GM13977 (cell line): ENCODE measurements around the gene RNLS.

Experiments
- DNase-seq: peaks from one replicate; pipeline ENCODE4 v3.0.0; 2012; ENCODE audit warnings: low spot score
- in situ Hi-C: fragments of 300-500 bp; cut with MboI; formaldehyde crosslinking; loops from one replicate; pipeline ENCODE4 v1.12.0; 2022; ENCODE audit warnings: low sequenced_read_pairs, low pct_unique_long_range_greater_than_20kb, mixed read lengths, inconsistent platforms; ENCODE audit not compliant: unreplicated experiment
- TF ChIP-seq, protein P1 (sequence below): IDR thresholded peaks from 2 replicates; pipeline ENCODE4 v1.5.1; 2012; ENCODE audit warnings: mild to moderate bottlenecking, control low read depth; ENCODE audit not compliant: insufficient read depth; ENCODE audit errors: extremely low read depth, missing control alignments

RNLS gene

DNA sequence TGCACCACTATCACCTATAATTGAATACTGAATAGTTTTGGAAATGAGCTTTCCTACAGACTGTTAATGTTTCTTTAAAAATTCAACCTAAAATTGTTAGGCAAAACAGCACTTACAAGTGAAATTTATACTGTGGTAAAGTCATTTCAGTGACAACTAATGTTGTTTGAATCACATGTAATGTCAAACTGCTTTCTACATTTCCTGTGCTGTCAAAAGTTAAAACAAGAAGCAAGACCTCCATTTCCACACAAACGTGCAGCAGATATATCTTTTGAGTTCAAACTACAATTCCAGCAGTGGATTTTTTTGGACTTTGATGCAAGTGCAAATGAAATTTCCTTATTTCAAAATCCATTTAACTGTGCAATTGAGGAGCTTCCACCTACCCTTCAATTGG is 199.8 kb downstream of the RNLS start:
- no peak for DNase-seq
- TF ChIP-seq, protein P1, sequence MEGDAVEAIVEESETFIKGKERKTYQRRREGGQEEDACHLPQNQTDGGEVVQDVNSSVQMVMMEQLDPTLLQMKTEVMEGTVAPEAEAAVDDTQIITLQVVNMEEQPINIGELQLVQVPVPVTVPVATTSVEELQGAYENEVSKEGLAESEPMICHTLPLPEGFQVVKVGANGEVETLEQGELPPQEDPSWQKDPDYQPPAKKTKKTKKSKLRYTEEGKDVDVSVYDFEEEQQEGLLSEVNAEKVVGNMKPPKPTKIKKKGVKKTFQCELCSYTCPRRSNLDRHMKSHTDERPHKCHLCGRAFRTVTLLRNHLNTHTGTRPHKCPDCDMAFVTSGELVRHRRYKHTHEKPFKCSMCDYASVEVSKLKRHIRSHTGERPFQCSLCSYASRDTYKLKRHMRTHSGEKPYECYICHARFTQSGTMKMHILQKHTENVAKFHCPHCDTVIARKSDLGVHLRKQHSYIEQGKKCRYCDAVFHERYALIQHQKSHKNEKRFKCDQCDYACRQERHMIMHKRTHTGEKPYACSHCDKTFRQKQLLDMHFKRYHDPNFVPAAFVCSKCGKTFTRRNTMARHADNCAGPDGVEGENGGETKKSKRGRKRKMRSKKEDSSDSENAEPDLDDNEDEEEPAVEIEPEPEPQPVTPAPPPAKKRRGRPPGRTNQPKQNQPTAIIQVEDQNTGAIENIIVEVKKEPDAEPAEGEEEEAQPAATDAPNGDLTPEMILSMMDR: no peak
- in situ Hi-C loops: loop anchor here (10.0 kb wide), 1 partner anchor 278 kb away; no protein-coding TSS in a partner anchor

DNA sequence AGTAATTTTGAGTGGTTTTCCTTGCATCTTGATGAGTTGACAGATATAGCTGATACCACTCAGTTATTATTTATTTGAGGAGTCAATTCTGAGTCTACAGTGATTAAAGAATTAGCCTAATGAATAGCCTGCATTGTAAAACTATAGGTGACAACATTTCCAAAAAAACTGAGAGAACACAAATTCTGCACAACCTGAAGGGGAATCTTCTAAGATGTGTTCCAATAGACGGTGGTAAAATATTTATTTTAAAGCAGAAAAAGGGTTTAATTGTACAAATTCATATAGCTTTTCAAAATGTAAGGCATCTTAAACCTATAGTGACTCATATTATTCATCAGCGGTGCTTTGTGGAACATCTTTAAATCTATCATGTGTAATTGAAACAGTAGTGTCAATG is 200.4 kb downstream of the RNLS start:
- in situ Hi-C loops: loop anchor here (10.0 kb wide), 1 partner anchor 278 kb away; no protein-coding TSS in a partner anchor
- TF ChIP-seq, protein P1: no peak
- no peak for DNase-seq

DNA sequence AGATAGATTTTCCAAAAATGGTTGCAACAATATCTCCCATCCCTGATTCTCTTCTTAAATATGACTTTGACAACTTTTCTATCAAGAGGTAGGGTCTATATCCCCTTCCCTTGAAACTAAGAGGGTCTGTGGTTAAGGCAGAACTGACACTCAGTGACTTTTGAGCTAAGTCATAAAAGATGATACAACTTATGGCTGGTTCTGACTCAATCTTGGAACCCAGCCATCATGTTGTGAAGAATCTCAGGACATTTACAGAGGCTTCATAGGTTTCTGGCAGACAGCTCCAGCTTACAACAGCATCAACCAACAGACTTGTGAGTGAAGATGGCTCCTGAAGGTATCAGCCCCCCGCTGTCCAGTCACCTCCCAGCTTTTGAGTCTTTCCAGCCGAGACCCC is 203.5 kb downstream of the RNLS start:
- in situ Hi-C loops: no loop called here
- DNase-seq: no peak
- TF ChIP-seq, protein P1: no peak

DNA sequence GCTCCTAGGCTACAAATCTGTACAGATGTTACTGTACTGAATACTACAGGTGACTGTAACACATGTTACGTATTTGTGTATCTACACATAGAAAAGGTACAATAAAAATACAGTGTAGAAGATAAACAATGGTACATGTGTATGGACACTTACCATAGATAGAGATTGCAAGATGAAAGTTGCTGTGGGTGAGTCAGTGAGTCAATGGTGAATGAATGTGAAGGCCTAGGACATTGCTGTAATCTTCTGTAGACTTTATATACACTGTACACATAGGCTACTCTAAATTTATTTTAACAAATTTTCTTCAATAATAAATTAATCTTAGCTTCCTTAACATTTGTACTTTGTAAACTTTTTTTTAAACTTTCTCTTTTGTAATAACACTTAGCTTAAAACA is 205.6 kb downstream of the RNLS start:
- TF ChIP-seq, protein P1: no peak
- in situ Hi-C loops: no loop called here
- DNase-seq: no peak

DNA sequence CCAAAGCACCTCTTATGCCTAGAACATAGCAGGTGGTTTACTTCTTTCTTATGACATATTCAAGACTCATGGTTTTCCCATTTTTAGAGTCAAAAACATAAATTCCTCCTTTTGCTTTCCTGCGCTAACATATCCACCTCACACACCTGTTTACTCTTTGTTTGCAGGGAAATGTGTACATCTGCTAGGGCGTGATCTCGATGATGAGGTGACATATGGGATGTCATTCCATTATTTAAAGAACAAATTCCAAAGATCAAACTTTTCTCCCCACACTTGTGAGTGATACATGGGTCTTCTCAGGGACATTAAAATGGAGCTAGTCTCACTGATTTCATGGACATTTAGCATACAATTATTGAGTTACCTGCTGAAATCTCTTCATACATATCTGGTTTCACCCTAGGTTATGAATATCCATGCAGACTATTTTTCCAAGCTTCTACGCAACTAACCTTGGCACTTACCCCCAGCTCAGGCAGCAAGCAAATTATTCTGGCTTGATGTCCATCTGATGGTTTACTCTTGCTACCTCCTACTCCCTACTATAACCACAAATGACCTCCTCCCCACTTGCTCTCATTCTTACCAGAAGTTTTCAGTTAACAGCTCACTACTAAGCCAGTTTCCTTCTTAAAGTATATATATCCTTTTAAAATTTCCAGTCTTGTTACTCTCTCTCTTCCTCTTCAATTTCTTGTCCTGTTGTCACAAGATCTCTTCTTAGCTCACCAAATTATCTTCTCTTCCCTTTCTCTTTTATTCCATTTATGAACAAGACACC is 208.5 kb downstream of the RNLS start:
- DNase-seq: no peak
- in situ Hi-C loops: no loop called here

DNA sequence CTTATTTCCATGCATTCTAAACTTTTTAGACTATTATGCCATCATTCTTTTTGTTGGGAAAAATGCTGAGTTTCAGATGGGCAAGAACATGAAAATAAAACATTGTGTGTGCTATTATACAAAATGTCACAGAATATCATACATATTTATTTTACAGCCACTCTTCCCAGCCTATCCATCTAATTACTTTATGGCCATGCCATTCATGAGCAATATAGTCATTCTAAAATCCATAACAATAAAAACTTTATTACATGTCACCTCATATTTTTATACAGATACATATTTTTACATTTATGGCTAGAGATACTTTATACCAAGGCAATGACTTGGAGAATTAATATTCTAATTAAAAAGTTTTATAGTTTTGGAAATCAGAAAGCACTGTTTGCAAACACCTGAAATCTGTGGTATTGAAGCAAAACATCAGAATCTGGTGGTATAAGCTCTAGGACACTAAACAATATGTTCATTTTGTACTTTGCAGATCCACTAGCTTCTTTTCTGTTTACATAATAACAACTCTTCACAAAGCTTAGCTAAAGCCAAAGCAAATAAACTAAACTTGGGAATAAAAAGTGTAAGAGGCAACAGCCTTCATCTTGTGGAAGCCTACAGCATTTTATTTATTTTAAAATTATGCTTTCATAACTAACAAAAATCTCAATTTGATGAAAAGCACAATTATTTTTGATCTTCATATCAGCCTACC is 210.1 kb downstream of the RNLS start:
- no peak for DNase-seq
- TF ChIP-seq, protein P1: no peak
- in situ Hi-C loops: no loop called here

More for the DNA sequence above, 208.5 kb downstream of the RNLS start:
- TF ChIP-seq, protein P1: no peak
